ENCODE measurements around the gene CDK8.

DNA sequence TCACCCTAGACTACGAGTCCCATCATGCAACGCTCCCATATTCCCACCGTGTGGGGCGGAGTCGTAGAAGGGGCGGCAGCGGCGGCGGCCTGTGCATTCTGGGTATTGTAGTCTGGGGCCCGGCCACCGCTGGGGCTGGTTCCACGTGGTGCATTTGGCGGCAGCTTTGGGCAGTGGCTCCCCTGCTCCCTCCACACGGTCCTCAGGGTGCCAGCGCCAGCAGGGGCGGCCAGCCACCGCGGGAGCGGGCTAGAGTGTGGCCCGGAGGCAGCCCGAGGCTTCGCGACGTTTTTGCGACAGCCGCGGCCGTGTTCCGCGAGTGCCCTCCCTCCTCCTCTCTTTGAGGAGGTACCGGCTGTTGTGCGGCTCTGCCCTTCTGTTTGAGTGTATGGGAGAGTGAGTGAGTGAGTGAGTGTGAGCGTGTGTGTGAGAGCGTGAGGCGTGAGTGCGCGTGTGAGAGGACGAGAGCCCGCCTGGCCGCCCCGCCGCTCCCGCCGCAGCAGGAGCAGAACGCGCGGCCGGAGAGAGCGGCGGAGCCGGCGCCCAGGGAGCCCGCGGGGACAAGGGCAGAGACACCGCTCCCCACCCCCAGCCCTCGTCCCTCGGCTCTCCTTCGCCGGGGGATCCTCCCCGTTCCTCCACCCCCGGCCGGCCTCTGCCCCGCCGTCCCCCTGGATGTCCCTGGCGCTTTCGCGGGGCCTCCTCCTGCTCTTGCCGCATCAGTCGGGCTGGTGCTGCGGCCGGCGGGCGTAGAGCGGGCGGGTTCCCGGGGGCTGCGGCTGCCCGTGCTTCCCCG, at the start of gene CDK8:
- TF ChIP-seq POLR2AphosphoS5 (IDR thresholded peaks at IDR 0.05) (peak; percentile 23 to 45 (median 27)), CTCF (IDR thresholded peaks at IDR 0.05) (no peak)
